ENCODE data around the gene BTBD19.

DNA sequence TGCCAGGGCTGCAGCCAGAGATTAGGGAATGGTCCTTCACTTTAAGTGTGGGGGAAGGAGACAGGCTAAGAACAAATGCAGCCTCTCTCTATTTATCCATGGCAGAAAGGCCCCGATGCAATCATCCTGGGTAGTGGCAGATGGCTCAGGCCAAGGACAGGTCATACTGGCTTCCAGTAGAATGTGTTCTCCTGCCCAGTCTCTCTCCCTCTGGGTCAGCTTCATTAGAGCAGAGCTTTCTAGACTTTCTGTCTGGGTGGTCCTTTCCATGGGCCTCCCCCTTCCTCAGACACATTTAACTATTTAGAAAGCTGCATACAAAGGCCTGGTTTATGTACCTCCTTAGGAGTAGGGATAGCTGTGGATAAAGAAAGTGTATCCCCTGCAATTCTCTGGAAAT, 39.5 kb downstream of the BTBD19 start:
- no peak for TF ChIP-seq NFIC (IDR thresholded peaks at IDR 0.05)
- TF ChIP-seq EP300 (IDR thresholded peaks at IDR 0.05; ENCODE audit: borderline replicate concordance), result no peak
- TF ChIP-seq RAD21 (IDR thresholded peaks at IDR 0.05; ENCODE audit: low read depth), result no peak
- TF ChIP-seq EGR1 (IDR thresholded peaks at IDR 0.05), result no peak
- TF ChIP-seq TAF1 (IDR thresholded peaks at IDR 0.05; ENCODE audit: low read depth), result no peak
